Measurements from ENCODE around the gene ANKRD33B.

Gene ANKRD33B

DNA sequence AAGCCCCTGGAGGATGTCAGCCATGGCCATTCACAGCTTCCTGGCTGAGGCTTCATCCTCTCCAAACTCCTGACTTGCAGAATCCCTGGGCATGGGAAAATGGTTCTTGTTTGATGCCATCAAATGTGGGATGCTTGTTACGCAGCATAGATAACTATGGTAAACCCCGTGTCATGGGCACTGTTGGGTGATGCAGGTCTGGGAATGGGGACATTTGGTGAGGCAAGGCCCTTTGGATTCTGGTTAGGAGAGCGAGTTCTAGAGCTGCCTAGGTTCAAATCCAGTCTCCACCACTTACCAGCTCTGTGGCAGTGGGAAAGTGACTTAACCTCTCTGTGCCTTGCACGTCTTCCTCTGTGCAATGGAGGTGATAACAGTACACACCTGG lies 41.7 kb upstream of the ANKRD33B start:
- TF ChIP-seq, protein P1, sequence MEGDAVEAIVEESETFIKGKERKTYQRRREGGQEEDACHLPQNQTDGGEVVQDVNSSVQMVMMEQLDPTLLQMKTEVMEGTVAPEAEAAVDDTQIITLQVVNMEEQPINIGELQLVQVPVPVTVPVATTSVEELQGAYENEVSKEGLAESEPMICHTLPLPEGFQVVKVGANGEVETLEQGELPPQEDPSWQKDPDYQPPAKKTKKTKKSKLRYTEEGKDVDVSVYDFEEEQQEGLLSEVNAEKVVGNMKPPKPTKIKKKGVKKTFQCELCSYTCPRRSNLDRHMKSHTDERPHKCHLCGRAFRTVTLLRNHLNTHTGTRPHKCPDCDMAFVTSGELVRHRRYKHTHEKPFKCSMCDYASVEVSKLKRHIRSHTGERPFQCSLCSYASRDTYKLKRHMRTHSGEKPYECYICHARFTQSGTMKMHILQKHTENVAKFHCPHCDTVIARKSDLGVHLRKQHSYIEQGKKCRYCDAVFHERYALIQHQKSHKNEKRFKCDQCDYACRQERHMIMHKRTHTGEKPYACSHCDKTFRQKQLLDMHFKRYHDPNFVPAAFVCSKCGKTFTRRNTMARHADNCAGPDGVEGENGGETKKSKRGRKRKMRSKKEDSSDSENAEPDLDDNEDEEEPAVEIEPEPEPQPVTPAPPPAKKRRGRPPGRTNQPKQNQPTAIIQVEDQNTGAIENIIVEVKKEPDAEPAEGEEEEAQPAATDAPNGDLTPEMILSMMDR (IDR thresholded peaks at IDR 0.05; ENCODE audit: borderline replicate concordance, insufficient read depth, low read depth, low read length): no peak
- no peak overlapping the region for H3K4me3 ChIP-seq (ENCODE audit: low read depth, low read length)

DNA sequence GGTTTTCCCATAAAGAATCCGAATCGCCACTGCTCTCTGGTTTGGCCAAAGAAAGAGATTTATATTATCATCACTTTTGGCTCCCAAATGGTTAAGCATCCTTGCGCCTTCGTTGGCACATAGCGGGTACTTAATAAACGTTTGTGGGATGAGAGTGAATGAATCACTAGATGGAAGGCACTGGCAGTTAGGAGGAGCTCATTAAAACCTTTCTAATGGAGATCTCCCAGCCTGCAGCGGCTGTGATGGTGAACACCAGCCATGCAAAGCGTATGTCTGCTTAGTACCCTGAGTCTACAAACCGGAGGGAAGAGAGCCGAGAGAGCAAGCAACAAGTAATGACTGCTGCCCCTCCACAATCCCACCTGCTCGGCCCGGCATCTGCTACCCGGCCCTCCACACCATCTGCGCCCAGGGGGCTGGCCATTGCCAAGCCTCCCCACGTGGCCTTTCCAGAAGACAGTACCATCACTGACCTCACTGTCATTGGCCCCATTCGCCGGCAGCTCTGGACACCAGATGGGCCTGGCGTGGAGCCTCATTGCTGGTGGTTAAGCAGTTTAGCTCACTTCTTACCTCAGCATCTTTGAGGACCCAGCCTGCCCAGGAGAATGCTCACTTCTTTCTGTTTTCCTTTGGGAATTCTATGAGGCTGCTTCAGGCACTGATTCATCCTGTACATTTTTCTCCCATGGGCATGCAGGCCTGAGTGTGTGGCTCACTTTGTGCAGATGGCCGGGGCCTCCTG lies 39.3 kb upstream of the ANKRD33B start:
- TF ChIP-seq, protein P1 (IDR thresholded peaks at IDR 0.05; ENCODE audit: borderline replicate concordance, insufficient read depth, low read depth, low read length): no peak

DNA sequence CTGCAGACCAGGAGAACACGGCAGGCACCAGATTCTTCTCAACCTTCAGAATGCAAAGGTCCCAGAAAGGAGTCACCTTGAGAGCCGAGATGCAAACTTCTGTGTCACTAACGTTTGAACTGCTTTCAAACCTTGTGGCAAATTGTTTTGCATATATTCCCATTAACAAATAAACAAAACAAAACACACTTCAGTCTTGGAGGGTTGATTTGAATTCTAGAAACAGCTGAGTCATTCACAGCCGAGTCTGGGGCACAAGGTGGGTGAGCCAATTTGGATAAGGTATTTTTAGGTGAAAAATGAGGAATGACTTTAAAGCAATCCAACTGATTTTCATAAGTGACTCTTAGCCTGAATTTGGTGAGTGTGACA lies 38.8 kb upstream of the ANKRD33B start:
- no peak overlapping the region for H3K4me3 ChIP-seq (ENCODE audit: low read depth, low read length)
- TF ChIP-seq, protein P1 (IDR thresholded peaks at IDR 0.05; ENCODE audit: borderline replicate concordance, insufficient read depth, low read depth, low read length): no peak

More for the DNA sequence above, 39.3 kb upstream of the ANKRD33B start:
- no peak overlapping the region for H3K4me3 ChIP-seq (ENCODE audit: low read depth, low read length)

DNA sequence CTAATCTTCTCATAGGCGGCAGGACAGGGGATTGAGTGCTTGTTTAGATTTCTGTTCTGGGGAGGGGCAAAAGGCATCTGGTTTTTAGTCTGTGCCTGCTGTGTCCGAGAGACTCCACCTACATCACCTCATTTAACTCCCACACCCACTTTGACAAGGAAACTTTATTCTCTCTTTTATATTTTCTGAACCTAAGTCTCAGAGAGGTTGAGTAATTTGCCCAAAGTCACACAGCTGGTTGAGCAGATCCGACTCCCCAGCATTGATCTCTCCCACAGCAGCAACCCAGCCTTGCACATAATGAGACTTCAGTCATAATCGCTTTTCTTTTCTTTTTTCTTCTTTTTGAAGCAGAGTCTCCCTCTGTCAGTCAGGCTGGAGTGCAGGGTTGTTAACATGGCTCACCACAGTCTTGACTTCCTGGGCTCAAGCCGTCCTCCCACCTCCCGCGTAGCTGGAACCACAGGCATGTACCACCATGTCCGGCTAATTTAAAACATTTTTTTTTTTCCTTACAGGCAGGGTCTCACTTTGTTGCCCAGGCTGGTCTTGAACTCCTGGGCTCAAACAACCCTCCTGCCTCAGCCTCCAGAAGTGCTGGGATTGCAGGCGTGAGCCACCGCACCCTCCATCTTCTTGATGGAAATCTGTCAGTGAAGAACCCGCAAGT lies 36.5 kb upstream of the ANKRD33B start:
- TF ChIP-seq, protein P1 (IDR thresholded peaks at IDR 0.05; ENCODE audit: borderline replicate concordance, insufficient read depth, low read depth, low read length): no peak
- no peak overlapping the region for H3K4me3 ChIP-seq (ENCODE audit: low read depth, low read length)

DNA sequence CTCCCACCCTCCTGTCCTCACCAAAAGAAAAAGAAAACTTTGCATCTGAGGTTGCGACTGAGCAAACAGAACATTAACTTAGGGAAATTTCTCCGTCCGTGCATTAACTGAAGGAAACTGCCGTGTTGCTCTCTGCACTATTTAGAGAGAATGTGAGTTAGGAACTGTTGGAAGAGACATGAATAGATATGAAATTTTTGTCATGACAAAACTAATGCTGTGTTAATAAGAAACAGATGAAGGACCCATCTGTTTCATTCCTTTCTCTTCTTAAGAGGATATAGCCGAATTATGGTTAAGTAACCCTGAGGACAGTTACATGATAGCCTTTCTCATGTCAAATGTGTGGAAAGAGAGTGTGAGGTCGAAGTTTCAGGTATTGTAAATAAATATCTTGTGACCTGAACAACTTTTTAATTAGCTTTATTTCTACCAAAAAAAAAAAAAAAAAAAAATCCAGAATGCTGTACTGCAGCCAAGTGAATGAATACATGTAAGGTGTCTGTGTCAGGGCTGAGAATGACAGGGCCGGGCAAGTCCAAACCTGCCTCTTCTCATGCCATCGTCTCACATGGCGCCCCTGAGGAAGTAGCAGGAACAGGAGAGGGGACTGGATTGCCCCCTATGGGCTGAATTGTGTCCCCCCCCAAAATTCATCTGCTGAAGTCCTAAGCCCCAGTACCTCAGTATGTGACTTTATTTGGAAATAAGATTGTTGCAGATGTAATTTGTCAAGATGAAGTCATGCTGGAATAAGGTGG lies 35.6 kb upstream of the ANKRD33B start:
- no peak overlapping the region for H3K4me3 ChIP-seq (ENCODE audit: low read depth, low read length)
- TF ChIP-seq, protein P1 (IDR thresholded peaks at IDR 0.05; ENCODE audit: borderline replicate concordance, insufficient read depth, low read depth, low read length): 0 out of 2 replicates have a peak, but pooled peaks have one; percentile 4

DNA sequence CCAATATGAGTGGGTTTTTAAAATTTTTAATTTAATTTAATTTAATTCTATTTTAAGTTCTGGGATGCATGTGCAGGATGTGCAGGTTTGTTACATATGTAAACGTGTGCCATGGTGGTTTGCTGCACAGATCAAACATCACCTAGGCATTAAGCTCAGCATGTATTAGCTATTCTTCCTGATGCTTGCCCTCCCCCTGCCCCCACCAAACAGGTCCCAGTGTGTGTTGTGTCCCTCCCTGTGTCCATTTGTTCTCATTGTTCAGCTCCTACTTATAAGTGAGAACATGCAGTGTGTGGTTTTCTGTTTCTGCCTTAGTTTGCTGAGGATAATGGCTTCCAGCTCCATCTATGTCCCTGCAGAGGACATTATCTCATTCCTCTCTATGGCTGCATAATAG lies 35.0 kb upstream of the ANKRD33B start:
- H3K4me3 ChIP-seq (ENCODE audit: low read depth, low read length): no peak overlapping the region
- TF ChIP-seq, protein P1 (IDR thresholded peaks at IDR 0.05; ENCODE audit: borderline replicate concordance, insufficient read depth, low read depth, low read length): no peak

Data from GM12875 (cell line).